ENCODE data around the gene KBTBD8. TPM values are rescaled to one million over a fixed set of nuclear protein-coding genes. Genes with fewer than 3 reads are reported as not detected.

KBTBD8 gene
- total RNA-seq, 1 donor from 2014 or later = 4.8 TPM

- no peak overlapping the region for H3K27ac Mint-ChIP-seq
- TF ChIP-seq, protein P1, sequence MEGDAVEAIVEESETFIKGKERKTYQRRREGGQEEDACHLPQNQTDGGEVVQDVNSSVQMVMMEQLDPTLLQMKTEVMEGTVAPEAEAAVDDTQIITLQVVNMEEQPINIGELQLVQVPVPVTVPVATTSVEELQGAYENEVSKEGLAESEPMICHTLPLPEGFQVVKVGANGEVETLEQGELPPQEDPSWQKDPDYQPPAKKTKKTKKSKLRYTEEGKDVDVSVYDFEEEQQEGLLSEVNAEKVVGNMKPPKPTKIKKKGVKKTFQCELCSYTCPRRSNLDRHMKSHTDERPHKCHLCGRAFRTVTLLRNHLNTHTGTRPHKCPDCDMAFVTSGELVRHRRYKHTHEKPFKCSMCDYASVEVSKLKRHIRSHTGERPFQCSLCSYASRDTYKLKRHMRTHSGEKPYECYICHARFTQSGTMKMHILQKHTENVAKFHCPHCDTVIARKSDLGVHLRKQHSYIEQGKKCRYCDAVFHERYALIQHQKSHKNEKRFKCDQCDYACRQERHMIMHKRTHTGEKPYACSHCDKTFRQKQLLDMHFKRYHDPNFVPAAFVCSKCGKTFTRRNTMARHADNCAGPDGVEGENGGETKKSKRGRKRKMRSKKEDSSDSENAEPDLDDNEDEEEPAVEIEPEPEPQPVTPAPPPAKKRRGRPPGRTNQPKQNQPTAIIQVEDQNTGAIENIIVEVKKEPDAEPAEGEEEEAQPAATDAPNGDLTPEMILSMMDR (conservative IDR thresholded peaks at IDR 0.05) = no peak
- no peak overlapping the region for H3K4me3 Mint-ChIP-seq
- no peaks in the 10 kb centered on the region for H3K36me3 Mint-ChIP-seq
- DNase-seq (ENCODE audit: extremely low spot score, unreplicated experiment) = no peak
- no peaks in the 10 kb centered on the region for H3K9me3 Mint-ChIP-seq
- H3K27me3 Mint-ChIP-seq = peaks cover 22% of the 10 kb centered on the region
- peaks cover 10% of the 10 kb centered on the region for H3K4me1 Mint-ChIP-seq (ENCODE audit: unreplicated experiment)
Observed at GRCh38 chr3:66989241-66989640, 8.9 kb upstream of the KBTBD8 start.

DNA sequence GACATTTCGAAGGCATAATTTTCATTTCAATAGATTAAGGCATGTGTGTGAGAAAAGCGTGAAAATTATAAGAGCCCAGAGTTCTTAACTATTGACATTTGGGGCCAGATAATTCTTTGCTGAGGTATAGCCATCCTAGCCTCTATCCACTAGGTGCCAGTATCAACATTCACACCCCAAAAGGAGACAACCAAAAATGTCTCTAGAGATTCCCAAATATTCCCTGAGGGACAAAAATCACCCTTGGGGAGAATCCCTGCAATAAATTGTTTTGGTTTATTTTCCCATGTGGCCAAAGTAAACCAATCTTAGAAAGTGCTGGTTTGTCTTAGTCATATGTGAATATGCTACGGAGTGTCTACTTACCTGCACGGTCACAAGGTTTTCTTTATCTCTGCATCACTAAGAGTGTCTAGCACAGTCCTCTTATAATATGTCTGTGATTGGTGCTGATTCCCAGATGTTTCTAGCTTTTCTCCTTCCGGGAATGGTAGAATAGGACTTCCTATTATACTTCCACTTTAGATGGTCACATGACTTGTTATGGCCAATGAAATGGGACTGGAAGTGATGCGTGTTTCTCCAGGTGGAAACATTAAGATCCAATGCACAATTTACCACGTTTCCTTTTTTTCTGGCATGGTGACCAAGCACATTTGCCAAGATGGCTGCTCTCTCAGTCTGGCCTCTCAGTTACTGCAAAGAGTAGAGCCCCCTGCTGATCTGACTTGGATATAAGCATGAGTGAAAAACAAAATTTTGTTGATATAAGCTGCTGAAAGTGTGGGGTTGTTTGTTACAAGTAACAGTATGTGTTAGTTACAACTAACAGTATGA lies 8.0 kb upstream of the KBTBD8 start:
- no peaks in the 10 kb centered on the region for H3K9me3 Mint-ChIP-seq
- no peaks in the 10 kb centered on the region for H3K36me3 Mint-ChIP-seq
- TF ChIP-seq, protein P1 (conservative IDR thresholded peaks at IDR 0.05) = peak; percentile 46
- no peak for DNase-seq (ENCODE audit: extremely low spot score, unreplicated experiment)
- H3K27me3 Mint-ChIP-seq = peaks cover 29% of the 10 kb centered on the region
- no peak overlapping the region for H3K27ac Mint-ChIP-seq
- no peak overlapping the region for H3K4me3 Mint-ChIP-seq
- H3K4me1 Mint-ChIP-seq (ENCODE audit: unreplicated experiment) = peaks cover 10% of the 10 kb centered on the region

DNA sequence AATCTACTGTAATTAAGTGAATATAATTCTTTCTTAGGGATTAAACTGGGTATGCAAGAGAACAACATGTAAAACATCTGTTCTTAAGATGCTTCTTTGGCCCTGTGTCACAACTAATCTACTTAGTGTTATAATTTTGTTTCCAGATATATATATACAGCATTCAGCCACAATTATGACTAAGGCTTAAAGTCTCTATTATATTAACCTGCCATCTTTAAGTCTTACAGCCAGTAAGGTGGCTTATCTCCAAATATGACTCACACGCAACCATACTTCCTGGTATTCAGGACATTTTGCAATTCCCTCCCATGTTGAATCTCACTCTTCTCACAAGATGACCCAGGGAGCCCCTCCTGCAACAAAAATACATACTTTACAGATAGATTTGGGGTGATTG lies 6.6 kb upstream of the KBTBD8 start:
- TF ChIP-seq, protein P1 (conservative IDR thresholded peaks at IDR 0.05) = no peak
- Mint-ChIP-seq H3K9me3 (no peaks in the 10 kb centered on the region), H3K36me3 (no peaks in the 10 kb centered on the region), H3K27ac (no peak overlapping the region), H3K27me3 (peaks cover 39% of the 10 kb centered on the region), H3K4me1 (ENCODE audit: unreplicated experiment) (peaks cover 10% of the 10 kb centered on the region), H3K4me3 (no peak overlapping the region)
- no peak for DNase-seq (ENCODE audit: extremely low spot score, unreplicated experiment)

- H3K27ac Mint-ChIP-seq = no peak overlapping the region
- no peaks in the 10 kb centered on the region for H3K36me3 Mint-ChIP-seq
- TF ChIP-seq, protein P1 (conservative IDR thresholded peaks at IDR 0.05) = no peak
- no peak overlapping the region for H3K4me3 Mint-ChIP-seq
- no peaks in the 10 kb centered on the region for H3K9me3 Mint-ChIP-seq
- peaks cover 10% of the 10 kb centered on the region for H3K4me1 Mint-ChIP-seq (ENCODE audit: unreplicated experiment)
- H3K27me3 Mint-ChIP-seq = peaks cover 47% of the 10 kb centered on the region
- no peak for DNase-seq (ENCODE audit: extremely low spot score, unreplicated experiment)
Observed at GRCh38 chr3:66993082-66993481, 5.0 kb upstream of the KBTBD8 start.

DNA sequence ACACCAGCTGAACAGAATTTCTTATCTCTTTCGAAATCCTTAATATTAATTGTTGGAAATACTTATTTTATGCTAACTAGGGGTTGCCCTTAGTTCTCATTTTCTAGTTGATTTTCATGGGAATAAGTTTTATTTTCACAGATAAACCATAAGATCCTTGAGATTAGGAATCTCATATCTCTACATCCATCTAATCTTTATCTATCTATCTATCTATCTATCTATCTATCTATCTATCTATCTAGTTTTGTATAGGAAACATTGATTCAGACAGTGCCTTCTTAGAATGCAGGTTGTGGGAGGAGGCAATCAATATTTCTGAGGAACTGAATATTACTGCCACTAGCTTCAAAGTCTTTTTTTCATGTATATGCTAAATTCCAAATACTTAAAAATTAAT lies 3.5 kb upstream of the KBTBD8 start:
- Mint-ChIP-seq H3K4me3 (no peak overlapping the region), H3K36me3 (no peaks in the 10 kb centered on the region), H3K4me1 (ENCODE audit: unreplicated experiment) (peaks cover 3% of the 10 kb centered on the region), H3K27me3 (peaks cover 48% of the 10 kb centered on the region), H3K9me3 (no peaks in the 10 kb centered on the region), H3K27ac (no peak overlapping the region)
- DNase-seq (ENCODE audit: extremely low spot score, unreplicated experiment) = no peak
- TF ChIP-seq, protein P1 (conservative IDR thresholded peaks at IDR 0.05) = no peak

All from type B pancreatic cell (in vitro differentiated cells).